GM12801 (cell line): Measurements from ENCODE around the gene HELQ.

Source experiments
- CTCF ChIP-seq: IDR thresholded peaks from one replicate; pipeline ENCODE4 v1.5.1; 2011; ENCODE audit warnings: control low read depth; ENCODE audit not compliant: insufficient read length; ENCODE audit errors: extremely low read depth

HELQ gene

GRCh38 chr4:83371936-83372335, 83.7 kb downstream of the HELQ start:
- no peak for TF ChIP-seq CTCF

GRCh38 chr4:83371235-83371634, 84.4 kb downstream of the HELQ start:
- TF ChIP-seq CTCF, result no peak

GRCh38 chr4:83370640-83370906, 85.0 kb downstream of the HELQ start:
- no peak for TF ChIP-seq CTCF

- TF ChIP-seq CTCF, result no peak
Observed at GRCh38 chr4:83369831-83370639, 85.6 kb downstream of the HELQ start.

GRCh38 chr4:83364312-83364711, 91.3 kb downstream of the HELQ start:
- no peak for TF ChIP-seq CTCF

- TF ChIP-seq CTCF, result no peak
Observed at GRCh38 chr4:83362492-83363329, 92.9 kb downstream of the HELQ start.

GRCh38 chr4:83361416-83362103, 94.1 kb downstream of the HELQ start:
- no peak for TF ChIP-seq CTCF
